HG03442 (cell line): ENCODE data around the gene BRD7.

Source experiments
- ATAC-seq: cut with Tn5 transposase; IDR thresholded peaks from one replicate; pipeline ENCODE4 v1.9.1; 2021; ENCODE audit warnings: mild to moderate bottlenecking, moderate library complexity; ENCODE audit not compliant: unreplicated experiment

The BRD7 gene

DNA sequence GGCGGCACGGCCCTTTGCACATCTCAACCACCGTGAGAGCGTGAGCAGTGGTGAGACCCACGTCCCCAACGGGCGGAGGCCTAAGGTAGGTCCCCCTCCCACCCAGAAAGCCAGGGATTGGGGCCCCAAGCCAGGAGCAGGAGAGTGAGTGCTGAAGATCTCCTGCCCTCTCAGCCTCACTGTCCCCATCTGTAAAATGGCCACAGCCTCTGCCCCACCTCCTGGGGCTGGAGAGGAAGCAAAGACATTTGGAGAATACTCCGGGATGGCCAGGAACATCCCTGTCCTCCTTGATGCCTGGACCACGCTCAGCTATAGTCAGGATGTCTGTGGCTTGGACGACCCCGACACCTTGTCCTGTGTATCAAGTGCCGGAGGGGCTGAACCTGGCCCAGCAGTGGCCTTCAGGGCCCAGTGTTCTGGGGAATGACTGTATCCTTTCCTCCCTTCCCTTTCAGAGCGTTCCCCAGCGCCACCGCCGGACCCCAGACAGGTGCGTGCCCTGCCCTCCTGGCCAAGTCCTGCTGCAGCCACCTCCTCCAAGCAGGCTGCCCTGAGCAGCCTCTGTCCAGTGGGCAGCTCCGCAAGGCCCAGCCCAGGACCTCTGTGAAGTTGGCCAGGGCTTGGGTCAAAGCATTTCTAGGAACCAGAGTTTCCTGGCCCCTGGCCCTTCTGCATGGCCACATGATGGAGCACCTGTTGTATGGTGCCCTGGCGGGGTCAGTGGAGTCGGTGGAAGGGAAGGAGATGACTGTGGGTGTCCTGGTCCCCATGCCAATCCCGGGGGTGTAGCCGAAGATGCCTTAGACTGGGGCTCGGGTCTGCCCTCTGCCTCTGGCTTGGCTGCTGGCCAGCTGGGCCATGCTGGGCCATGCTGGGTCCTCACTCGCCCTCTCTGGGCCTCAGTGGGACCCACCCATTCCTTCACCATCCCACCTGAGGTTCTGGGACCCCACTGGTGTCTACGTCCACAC, 64.0 kb downstream of the BRD7 start:
- ATAC-seq: no peak

DNA sequence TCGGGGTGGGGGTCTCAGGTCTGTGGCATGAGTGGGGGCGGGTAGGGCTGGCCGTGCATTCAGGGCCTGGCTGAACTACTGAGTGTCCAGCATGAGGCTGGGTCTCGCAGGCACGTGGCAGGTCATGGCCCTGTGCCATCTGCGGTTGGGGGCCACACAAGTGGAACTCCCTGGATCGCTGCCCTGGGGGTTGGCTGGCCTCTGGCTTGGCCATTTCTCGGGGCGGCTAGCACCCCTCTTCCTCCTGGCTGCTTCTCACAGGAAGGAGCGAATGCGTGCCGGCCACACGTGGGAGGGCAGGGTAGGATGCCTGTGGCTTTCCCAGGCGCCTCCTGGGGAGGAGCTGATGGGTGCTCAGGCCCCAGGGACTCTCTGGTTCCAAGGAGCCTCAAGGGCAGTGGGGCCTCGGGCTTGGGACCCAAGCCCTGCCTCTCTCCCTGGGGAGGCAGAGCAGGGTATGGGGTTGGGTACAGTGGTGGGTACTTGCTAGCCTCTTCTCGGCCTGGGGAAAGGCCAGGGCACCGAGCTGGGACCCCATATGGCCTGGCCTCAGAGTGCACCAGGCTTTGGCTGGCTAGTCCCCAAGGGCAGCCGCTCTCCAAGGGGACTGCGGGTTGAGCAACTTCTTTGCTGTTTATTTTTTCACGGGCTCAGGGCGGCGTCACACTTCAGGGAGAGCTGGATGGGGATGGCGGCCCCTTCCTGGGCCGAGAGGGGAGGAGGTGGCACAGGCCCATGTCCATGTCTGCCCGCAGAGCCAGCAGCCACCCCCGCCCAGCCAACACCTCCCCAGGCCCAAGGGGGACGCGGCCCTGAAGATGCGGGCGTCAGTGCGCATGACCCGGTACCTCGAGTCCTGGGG, 65.0 kb downstream of the BRD7 start:
- ATAC-seq: no peak

DNA sequence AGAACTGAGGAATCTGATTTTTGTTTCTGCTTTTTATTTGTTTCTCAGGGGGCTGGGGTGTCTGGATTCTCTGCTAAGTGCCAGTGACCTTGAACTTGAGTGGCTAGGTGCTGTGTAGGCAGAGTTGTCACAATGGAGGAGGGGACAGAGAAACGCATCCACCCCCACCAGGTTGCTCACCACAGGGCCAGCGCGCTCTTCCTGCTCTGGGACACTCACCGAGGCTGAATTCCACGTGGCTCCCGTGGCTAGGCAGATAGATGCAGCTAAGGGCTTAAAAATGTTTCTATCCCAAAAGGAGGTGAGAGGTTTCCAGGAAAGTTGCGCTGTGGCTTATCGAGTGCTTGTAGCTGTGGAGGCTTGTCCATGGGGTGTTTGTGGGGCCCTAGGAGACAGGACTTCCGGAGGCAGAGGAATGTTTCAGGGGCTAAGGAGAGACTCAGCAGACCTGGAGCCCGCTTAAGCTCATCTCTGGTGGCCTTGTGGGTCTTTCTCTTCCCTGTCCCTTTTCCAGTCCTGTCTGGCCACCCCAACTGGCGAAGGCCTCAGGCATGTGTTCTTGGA, 65.7 kb downstream of the BRD7 start:
- no peak for ATAC-seq

DNA sequence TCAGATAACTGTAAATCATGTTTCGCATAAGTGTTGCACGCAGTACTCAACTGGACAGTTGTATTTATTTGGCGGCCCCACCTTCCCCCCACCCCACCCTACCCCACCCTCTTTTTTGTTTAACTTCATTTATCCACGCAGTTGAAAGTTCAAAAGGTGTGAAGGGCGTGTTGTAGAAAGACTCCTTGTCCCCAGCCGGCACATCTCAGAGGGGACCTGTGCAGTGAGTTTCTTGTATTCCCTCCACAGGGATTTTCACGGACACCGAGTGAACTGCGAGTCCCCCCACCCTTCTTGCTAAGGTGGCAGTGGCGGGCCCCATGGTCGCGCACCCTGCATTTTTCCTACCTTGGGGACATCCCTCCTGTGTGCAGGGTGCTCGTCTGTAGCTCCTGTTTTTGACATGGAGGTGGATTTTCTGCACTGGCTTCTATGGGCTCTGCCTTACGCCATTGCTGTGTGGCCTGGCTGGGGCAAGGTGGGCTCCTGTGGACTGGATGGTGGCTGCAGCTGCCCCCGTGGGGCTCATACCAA, 66.2 kb downstream of the BRD7 start:
- no peak for ATAC-seq

DNA sequence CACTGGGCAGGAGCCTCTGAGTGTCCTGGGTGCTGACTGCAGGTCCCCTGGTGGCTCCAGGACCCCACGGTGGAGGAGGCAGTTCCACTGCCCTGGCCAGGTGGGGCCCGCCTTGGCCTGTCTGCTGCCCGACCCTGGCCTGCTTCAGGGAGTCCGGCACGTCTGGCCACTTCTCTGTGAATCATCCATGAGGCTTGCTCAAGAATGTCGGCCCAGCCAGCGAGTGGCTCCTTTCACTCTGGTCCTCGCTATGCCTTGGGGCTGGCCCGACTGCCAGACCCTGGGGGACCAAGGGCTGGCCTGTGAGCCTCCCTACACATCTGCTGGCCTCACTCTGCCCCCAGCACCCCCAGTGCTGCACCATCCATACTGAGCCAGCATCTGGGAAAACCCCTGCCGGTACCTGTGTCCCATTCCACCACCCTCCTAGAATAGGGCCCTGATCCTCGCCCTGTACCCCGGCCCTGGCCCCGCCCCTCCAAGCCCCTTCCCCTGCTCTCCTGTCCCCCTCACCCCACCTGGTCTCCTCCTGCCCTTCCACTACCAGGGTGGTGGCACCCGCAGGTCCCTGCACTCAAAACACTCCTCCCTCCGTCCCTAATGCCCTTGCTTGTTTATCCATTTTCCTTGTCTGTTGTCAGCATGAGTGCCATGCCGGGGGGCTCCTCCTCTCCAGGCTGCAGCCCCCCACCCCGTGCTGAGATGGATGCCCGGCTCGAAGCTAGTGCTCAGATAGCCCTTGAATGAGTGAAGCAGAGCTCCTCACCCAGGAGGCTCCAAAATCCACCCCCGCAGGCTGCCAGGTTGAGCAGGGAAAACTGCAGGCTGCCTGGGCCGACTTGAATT, 66.9 kb downstream of the BRD7 start:
- ATAC-seq: no peak

DNA sequence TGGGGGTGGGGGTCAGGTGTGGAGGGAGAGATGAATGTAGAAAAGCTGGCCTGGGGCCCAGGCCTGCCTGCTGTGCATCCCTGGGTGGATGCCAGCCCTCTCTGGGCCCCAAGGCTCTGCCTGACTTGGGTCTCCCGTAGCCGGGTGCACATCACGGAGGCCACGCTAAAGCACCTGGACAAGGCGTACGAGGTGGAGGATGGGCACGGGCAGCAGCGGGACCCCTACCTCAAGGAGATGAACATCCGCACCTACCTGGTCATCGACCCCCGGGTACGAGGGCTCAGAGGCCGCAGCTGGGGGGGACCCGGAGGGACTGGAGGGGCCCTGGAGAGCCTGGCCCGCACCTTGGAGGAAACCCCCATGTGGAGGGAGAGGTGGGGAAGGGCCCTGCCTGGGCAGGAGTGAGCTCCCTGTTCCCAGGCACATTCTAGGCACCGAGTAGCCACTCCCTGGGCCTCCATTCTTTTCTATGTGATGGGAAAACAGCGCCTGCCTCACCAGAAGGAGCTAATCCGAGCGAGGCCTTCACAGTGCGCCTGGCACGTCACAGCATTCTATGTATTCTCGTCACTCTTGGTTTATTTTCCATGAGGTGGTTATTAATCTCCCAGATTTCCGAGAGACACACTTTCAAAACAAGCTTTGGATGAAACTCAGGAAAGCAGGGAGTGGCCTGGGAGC, 67.7 kb downstream of the BRD7 start:
- no peak for ATAC-seq

DNA sequence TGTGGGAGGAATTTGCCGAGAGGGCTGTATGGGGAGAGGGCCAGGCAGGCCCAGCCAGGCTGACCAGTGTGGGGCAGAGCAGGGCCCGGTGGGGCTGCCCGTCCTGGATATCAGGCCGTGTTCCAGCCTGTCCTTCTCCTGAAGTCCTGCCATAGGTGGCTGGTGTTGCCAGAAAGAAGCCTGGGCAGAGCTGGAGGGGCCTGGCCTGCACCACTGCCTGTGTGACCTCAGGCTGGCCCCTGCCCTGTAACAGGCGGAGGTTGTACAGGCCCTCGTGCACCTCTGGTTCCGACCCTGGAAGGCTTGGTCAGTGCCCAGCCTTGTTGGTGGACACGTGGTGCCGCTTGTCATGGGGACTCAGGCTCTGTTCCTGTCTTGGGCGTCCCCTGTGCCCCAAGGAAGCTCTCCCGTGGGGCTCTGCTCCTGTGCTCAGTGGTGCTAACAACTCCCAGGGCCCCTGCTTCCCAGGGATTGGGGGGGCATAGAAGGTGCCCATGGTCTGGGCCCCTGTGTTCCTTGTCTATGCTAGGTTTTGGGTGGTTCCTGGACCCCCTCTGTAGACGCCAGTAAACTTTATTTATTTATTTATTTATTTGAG, 69.2 kb downstream of the BRD7 start:
- ATAC-seq: no peak

DNA sequence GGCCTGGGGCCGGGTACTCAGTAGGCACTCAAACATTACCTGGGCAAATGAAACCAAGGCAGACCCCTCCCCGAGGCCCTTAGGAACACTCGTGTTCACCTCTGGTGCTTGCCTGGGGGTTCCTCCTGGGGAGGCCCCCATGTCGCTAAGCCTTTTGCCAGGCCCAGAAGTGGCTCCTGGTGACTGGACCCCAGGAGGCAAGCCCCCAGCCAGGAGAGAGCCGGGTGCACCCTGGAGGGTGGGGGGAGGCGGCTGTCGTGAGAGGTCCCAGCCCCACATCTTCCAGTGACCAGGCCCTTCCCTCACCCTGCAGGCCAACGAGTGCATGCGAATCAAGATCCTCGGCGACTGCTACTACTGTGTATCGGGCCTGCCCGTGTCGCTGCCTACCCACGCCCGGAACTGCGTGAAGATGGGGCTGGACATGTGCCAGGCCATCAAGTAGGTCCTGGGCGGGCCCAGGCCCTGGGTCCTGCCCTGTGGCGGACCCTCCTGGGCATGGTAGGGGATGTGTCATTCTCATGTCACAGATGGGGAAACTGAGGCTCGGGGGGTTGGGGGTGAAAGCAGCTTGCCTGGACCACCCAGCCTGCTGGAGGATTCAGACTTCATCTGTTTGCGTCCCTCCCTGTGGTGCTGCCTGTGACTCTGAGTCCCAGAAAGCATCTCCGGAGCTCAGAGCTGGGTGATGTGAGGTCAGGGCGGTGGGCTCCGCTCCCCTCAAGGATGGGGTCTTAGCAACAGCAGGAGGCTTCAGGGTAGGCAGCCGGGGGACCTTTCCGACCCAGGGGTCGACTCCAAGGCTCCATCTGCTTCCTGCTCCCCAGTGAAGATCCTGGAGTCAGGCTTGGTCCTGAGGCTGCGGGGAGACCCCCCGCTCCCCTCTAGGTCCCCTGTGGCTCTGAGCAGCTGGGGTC, 69.9 kb downstream of the BRD7 start:
- no peak for ATAC-seq

DNA sequence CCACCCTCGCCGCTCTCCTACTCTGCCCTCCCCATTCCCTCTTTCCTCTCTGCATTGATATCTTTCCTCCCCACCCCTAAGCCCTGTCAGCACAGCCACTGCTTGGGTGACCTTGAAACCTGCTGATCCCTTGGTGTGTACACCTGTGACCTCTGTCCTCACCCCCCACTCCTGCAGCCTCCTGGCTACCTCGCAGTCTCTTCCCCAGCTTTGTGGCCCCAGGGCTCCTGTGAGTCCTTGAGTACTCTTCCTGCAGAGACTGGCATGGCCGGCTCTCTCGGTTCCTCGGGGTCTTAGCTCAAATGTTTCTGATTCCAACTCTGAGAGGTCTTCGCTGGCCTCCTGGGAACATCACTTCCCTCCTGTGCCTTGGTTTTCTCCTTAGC, 70.7 kb downstream of the BRD7 start:
- no peak for ATAC-seq

DNA sequence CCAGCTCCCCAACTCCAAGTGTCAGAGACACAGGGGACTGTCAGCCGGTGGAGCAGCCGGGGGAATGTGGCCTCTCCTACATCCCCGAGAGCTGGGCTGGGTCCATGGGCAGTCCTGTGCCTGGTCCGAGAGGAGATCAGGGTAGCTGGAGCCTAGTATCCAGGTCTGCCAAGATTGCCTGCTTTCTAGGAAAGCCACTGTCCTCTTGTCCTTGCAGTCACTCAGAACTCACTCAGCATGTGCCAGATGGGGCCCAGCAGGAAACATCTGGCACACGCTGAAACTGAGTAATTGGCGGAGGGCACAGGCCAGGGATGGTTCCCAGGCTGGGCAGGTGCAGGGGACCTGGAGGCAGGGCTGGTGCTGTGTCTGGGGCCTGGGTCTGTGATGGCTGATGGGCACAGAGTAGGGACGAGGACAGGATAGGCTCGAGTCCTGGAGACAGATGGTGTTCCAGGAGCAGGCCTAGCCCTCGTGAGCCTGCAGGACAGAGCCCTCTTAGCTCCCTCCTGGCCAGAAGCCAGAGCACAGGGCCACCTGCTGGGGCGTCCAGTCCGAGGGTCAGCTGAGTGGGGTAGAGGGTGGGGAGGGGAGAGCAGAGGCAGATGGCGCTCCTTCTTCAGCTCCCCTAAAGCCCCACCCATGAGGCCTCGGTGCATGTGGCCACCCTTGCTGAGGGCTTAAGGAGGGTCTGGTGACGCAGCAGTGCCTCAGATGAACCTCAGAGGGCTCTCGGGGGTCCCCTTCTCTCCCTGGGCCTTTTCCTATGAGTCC, 71.3 kb downstream of the BRD7 start:
- ATAC-seq: no peak

DNA sequence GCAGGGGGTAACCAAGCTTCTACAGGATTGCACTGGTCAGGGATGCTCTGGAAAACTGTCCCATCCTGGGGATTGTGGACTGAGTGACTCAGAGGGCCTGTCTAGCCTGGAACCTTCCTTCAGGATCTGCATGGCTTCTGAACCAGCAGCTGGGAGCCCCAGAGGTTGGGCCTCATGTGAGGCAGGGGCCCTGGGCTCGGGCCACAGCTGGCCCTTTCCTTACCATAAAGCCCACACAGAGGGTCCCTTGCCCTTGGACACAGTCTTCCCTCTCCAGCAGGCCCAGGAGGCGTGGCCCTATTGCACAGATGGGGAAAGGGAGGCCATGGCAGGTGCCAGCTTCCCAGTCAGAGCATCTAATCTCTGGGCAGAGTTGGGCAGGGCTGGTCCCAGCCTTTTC, 72.0 kb downstream of the BRD7 start:
- no peak for ATAC-seq

DNA sequence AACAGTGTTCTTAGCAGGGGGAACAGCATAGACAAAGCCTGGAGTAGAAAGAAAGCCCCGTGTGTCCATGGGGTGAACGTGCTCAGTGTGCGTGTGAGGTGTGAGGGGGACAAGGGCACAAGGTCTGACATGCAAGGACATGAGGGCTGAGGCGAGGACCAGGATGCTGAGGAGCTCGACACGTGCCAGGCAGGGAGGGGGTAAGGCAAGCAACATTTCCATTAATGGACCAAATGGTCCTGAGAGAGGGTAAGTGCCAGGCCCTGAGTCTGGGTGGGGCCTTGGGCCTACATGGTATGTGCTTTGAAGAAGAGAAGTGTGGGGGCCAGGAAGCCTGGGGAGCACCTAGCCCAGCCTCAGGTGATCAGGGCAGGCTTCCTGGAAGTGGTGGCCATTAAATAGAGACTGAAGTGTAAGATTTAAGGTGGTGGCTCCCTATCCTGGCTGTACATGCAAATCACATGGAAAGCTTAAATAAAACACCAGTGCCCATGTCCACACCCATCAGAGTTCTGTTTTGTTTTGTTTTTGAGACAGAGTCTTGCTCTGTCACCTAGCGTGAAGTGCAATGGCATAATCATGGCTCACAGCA, 73.2 kb downstream of the BRD7 start:
- ATAC-seq: no peak

DNA sequence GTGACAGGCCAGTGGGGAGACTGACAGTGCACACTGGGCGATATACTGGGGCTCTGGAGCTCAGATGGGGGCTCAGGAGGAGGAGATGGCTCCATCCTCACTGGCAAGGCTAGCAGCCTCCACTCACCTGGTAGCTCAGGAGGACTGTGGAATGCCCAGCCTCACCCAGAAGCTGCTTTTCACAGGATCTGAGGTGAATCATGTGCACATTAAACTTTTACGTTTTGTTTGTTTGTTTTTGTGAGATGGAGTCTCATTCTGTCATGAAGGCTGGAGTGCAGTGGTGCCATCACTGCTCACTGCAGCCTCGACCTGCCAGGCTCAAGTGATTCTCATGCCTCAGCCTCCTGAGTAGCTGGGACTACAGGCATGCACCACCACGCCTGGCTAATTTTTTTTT, 73.8 kb downstream of the BRD7 start:
- ATAC-seq: no peak

DNA sequence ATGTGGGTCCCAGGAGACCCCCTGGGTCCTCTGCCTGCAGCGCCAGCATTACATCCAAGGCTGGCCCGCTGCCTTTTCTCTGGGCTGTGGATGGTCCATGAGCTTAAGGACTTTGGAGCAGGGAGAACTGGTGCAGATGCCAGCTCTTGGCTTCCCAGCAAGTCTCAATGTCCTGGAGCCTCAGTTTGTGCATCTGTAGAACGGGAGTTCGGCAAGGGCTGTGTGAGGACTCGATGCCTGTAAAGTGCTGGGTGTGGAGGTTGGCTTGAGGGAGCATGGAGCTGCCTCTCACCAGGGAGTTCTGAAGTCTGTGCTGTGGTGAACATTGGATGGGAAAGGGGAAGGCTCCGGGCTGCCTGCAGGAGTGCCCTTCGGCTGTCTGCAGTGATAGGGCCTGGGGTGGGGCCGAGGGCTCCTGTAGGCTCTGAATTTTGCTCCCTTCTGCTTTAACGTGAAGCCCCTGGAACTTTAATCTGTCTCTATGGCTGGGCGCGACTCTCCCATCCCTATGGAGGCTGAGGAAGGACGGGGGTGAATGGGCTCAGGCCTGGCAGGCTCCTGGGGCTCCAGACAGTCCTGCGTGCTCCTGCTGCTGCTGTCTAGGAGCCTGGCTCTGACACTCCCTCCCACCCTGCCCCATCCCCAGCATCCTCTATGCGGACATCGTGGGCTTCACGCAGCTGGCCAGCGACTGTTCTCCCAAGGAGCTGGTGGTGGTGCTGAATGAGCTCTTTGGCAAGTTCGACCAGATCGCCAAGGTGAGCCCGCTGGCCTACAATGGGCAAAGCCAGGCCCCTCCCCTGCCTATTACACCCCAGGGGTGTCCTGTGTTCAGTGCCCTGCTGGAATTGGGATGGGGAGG, 74.6 kb downstream of the BRD7 start:
- no peak for ATAC-seq

DNA sequence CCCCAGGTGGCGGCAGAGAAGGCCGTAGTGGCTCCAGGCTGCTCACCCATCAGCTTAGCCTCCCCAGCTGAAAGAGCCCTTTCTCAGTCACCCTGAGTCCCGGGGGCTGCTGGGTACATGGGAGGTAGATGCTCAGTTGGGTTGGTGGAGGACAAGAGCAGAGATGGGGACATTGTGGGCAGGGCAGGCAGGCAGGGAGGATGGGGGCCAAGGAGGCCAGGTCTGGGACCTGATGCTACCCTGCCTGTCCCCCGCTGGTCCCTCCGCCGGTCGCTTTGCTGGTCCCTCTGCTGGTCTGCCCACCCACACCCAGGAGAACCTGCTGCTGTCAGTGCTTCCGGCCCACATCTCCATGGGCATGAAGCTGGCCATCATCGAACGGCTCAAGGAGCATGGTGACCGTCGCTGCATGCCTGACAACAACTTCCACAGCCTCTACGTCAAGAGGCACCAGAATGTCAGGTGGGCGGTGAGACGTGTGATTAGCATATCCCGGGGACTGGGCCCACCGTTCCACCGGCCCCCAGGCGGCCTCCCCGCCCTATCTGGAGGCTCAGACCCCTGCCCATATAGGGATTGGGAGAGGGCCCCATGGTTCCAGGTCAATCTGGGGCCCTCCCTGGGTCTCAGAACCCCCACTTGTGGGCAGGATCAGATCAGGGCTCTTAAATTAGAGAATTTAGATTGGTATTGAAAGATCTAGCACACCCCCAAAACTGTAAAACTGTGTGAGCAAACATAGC, 75.6 kb downstream of the BRD7 start:
- no peak for ATAC-seq

DNA sequence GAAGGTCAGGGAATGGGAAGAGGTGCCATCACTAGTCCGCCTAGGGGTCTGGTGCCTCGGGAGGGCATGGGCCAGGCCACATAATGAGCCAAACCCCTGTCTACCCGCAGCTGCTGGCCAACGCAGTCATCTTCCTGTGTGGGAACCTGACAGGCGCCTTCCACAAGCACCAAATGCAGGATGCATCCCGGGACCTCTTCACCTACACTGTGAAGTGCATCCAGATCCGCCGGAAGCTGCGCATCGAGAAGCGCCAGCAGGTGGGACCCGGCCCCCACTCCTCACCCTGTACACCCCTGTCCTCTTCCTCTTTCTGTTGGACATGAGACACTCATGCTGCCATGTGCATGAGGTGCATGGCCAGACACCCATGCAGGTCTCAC, 76.2 kb downstream of the BRD7 start:
- ATAC-seq: no peak
